Muscle of back (tissue), 11 donors: ENCODE results near the gene MYH13. TPM values are rescaled to one million over a fixed set of nuclear protein-coding genes. Genes with fewer than 3 reads are reported as not detected.

Source experiments
- DNase-seq, 3 donors: peaks; one replicate each; pipeline versions ENCODE4 v3.0.0 to v3.0.0-alpha.2; 2013
- polyA plus RNA-seq, 10 donors: library from polyadenylated mRNA; unstranded; fragments of 120-200 nt; gene quantifications; one replicate each; pipeline ENCODE4 v1.2.1, GENCODE V29; 2013; ENCODE audit not compliant: insufficient read length in 10 of 10

Gene MYH13
- polyA plus RNA-seq, 10 donors = 0.45 to 1.5 (median 0.68) TPM

- DNase-seq = no peak
Measured at GRCh38 chr17:10349403-10349802, 23.4 kb downstream of the MYH13 start.

GRCh38 chr17:10344816-10345215 is 28.0 kb downstream of the MYH13 start:
- DNase-seq = no peak

GRCh38 chr17:10339051-10339450 is 33.8 kb downstream of the MYH13 start:
- DNase-seq = no peak

GRCh38 chr17:10337976-10338375 is 34.8 kb downstream of the MYH13 start:
- peak in 1 of 3 donors; percentile 83 for DNase-seq

- DNase-seq = no peak
Measured at GRCh38 chr17:10337136-10337535, 35.7 kb downstream of the MYH13 start.

GRCh38 chr17:10336393-10336792 is 36.4 kb downstream of the MYH13 start:
- no peak for DNase-seq

- no peak for DNase-seq
Measured at GRCh38 chr17:10332515-10332914, 40.3 kb downstream of the MYH13 start.

- no peak for DNase-seq
Measured at GRCh38 chr17:10328971-10329923, 43.6 kb downstream of the MYH13 start.

- DNase-seq = no peak
Measured at GRCh38 chr17:10328206-10328605, 44.6 kb downstream of the MYH13 start.

- peak; percentile 76 to 86 (median 83) for DNase-seq
Measured at GRCh38 chr17:10327640-10328039, 45.2 kb downstream of the MYH13 start.

GRCh38 chr17:10325031-10325695 is 47.6 kb downstream of the MYH13 start:
- no peak for DNase-seq

- no peak for DNase-seq
Measured at GRCh38 chr17:10323812-10324610, 48.8 kb downstream of the MYH13 start.

GRCh38 chr17:10318535-10318934 is 54.3 kb downstream of the MYH13 start:
- no peak for DNase-seq

GRCh38 chr17:10317543-10317834 is 55.3 kb downstream of the MYH13 start:
- DNase-seq = no peak

GRCh38 chr17:10316801-10317542 is 55.8 kb downstream of the MYH13 start:
- peak; percentile 38 to 74 (median 59) for DNase-seq

GRCh38 chr17:10314329-10314728 is 58.5 kb downstream of the MYH13 start:
- no peak for DNase-seq

- DNase-seq = no peak
Measured at GRCh38 chr17:10313037-10313672, 59.7 kb downstream of the MYH13 start.

- no peak for DNase-seq
Measured at GRCh38 chr17:10311131-10311530, 61.7 kb downstream of the MYH13 start.

GRCh38 chr17:10309003-10309974 is 63.5 kb downstream of the MYH13 start:
- DNase-seq = no peak

GRCh38 chr17:10306585-10306984 is 66.2 kb downstream of the MYH13 start:
- DNase-seq = no peak
